K562 (cell line): ENCODE data around the gene TMC1. TPM values are rescaled to one million over a fixed set of nuclear protein-coding genes. Genes with fewer than 3 reads are reported as not detected.
A peak's percentile ranks its signal among the peaks of the same experiment; 100 is the strongest.

Source experiments
- ATAC-seq: fragments of 200-7000 bp; cut with Tn5 transposase; 3 replicates; pipeline ENCODE4 v1.9.1; 2020; ENCODE audit warnings: moderate library complexity
- BruUV-seq: library from RNA; stranded (reverse); fragments of 400-500 nt; replicated peaks from 2 replicates; lab custom pipeline; 2021; lab: Mats Ljungman, UMichigan
- CTCF ChIA-PET: fragments of 300-600 bp; formaldehyde crosslinking; extraction: SDS; loops from one replicate; lab custom pipeline; 2021; ENCODE audit warnings: low intra/inter-chr PET ratio; lab: Yijun Ruan, JAX
- POLR2A ChIA-PET: fragments of 300-600, 350-650 bp; sonication (Branson Sonifier 250); formaldehyde crosslinking; extraction: SDS; loops from one replicate; lab custom pipeline; 2021; ENCODE audit warnings: antibody characterized with exemption, inconsistent platforms; lab: Yijun Ruan, JAX
- DNase-seq, 4 experiments: peaks; one replicate each; pipeline versions ENCODE4 v3.0.0 to v3.0.0-alpha.2; 2011 to 2018; ENCODE audit warnings: low spot score in 3 of 4, mixed read lengths in 3 of 4; ENCODE audit errors: extremely low read depth in 1 of 4
- FAIRE-seq: peaks from 2 replicates; lab custom pipeline; 2011; peaks lifted over from hg19 to GRCh38; lab: Jason Lieb, UNC
- H2AFZ ChIP-seq: 2 replicates; pipeline ENCODE4 v1.6.0; 2011; ENCODE audit warnings: low read depth, low read length, control low read depth, inconsistent platforms
- H3K27ac ChIP-seq: fragments of 200-600 bp; 3 replicates; pipeline ENCODE4 v1.8.0; 2011; ENCODE audit warnings: low read depth, mild to moderate bottlenecking, control low read depth, inconsistent platforms, low read length, moderate library complexity, mixed read lengths; ENCODE audit errors: extremely low read depth
- H3K27me3 ChIP-seq, 2 experiments: fragments of 300-600 bp in 1 of 2; 2 replicates in 1 of 2; 3 replicates in 1 of 2; pipeline versions ENCODE4 v1.6.0 to v1.8.0; 2011; ENCODE audit warnings: inconsistent platforms in 2 of 2, low read length in 2 of 2, mild to moderate bottlenecking in 1 of 2, mixed read lengths in 1 of 2, moderate library complexity in 1 of 2; ENCODE audit not compliant: control insufficient read depth in 2 of 2, insufficient read depth in 2 of 2
- H3K36me3 ChIP-seq: fragments of 300-600 bp; 3 replicates; pipeline ENCODE4 v1.8.0; 2011; ENCODE audit warnings: mild to moderate bottlenecking, low read length, inconsistent platforms; ENCODE audit not compliant: control insufficient read depth, insufficient read depth
- H3K4me1 ChIP-seq, 2 experiments: fragments of 200-600 bp in 1 of 2; replicated peaks in 1 of 2; 2 replicates in 1 of 2; 3 replicates in 1 of 2; pipeline versions ENCODE4 v1.5.1 to v1.8.0; 2011; ENCODE audit warnings: inconsistent platforms in 2 of 2, low read length in 2 of 2, mild to moderate bottlenecking in 1 of 2, mixed read lengths in 1 of 2, moderate library complexity in 1 of 2; ENCODE audit not compliant: control insufficient read depth in 2 of 2, insufficient read depth in 2 of 2
- H3K4me2 ChIP-seq: 2 replicates; pipeline ENCODE4 v1.6.1; 2011; ENCODE audit warnings: low read length, control low read depth, inconsistent platforms, mixed read lengths; ENCODE audit not compliant: insufficient read depth
- H3K4me3 ChIP-seq: fragments of 200-600 bp; sonication (generic), shearing (Covaris generic); 2 replicates; pipeline ENCODE4 v1.5.1; 2016; ENCODE audit warnings: control low read depth, inconsistent platforms
- H3K79me2 ChIP-seq: fragments of 200-600 bp; 3 replicates; pipeline ENCODE4 v1.8.0; 2011; ENCODE audit warnings: low read length, inconsistent platforms; ENCODE audit not compliant: control insufficient read depth, insufficient read depth
- H3K9ac ChIP-seq, 2 experiments: 2 replicates each; pipeline versions ENCODE4 v1.6.0 to v1.6.1; 2011; ENCODE audit warnings: low read depth in 2 of 2, low read length in 2 of 2, control low read depth in 1 of 2, inconsistent platforms in 1 of 2, mild to moderate bottlenecking in 1 of 2, mixed read lengths in 1 of 2; ENCODE audit not compliant: insufficient read depth in 1 of 2
- H3K9me1 ChIP-seq: one replicate; pipeline ENCODE4 v1.6.0; 2011; ENCODE audit warnings: inconsistent platforms, mild to moderate bottlenecking, low read length, moderate library complexity; ENCODE audit not compliant: control insufficient read depth, insufficient read depth
- H3K9me3 ChIP-seq: replicated peaks from 2 replicates; pipeline ENCODE4 v1.5.1; 2011; ENCODE audit warnings: low read depth, low read length, inconsistent platforms; ENCODE audit not compliant: control insufficient read depth, insufficient read depth
- H4K20me1 ChIP-seq: replicated peaks from 2 replicates; pipeline ENCODE4 v1.6.1; 2011; ENCODE audit warnings: low read length, inconsistent platforms, mixed read lengths; ENCODE audit not compliant: control insufficient read depth, insufficient read depth
- CBX5 ChIP-seq: IDR thresholded peaks from 2 replicates; pipeline ENCODE4 v1.6.1; 2014; ENCODE audit warnings: low read depth, borderline replicate concordance
- FOXJ2 ChIP-seq: fragments of 200-800 bp; sonication (Bioruptor generic); IDR thresholded peaks from 2 replicates; pipeline ENCODE4 v1.6.1; 2016; ENCODE audit warnings: missing genetic modification characterization, missing compliant biosample characterization
- NFE2 ChIP-seq: IDR thresholded peaks from 2 replicates; pipeline ENCODE4 v1.6.1; 2014; ENCODE audit warnings: antibody characterized with exemption, low read depth
- PHF8 ChIP-seq: fragments of 200-600 bp; sonication (generic); IDR thresholded peaks from 2 replicates; pipeline ENCODE4 v1.6.1; 2012; ENCODE audit warnings: mixed run types, mild to moderate bottlenecking, inconsistent platforms, low read length, moderate library complexity, borderline replicate concordance
- PRPF4 ChIP-seq: fragments of 200-400 bp; formaldehyde crosslinking; IDR thresholded peaks from one replicate; pipeline ENCODE4 v1.6.1; 2017; ENCODE audit warnings: low read length, low read depth, mild to moderate bottlenecking; ENCODE audit not compliant: insufficient read depth, poor library complexity, severe bottlenecking
- RBM25 ChIP-seq: fragments of 200-400 bp; formaldehyde crosslinking; IDR thresholded peaks from 2 replicates; pipeline ENCODE4 v1.6.1; 2018; ENCODE audit warnings: low read length, low read depth, moderate library complexity; ENCODE audit not compliant: severe bottlenecking
- RFX1 ChIP-seq: fragments of 450-650 bp; IDR thresholded peaks from 2 replicates; pipeline ENCODE4 v1.6.1; 2016; ENCODE audit warnings: mild to moderate bottlenecking, moderate library complexity
- WGBS: fragments of 100-300 bp; shearing (Covaris generic); methylation state at CpG from one replicate; pipeline ENCODE4 v1.1.6; 2016; ENCODE audit warnings: low coverage, mixed read lengths; ENCODE audit not compliant: insufficient coverage; ENCODE audit errors: missing lambda C conversion rate; 5-methylcytosine and 5-hydroxymethylcytosine counted together
- in situ Hi-C: fragments of 300-500 bp; cut with MboI; formaldehyde crosslinking; loops from 4 replicates; pipeline ENCODE4 v1.15.0; 2018; ENCODE audit warnings: inconsistent platforms, mixed read lengths
- intact Hi-C: fragments of 100-400 bp; cut with micrococcal nuclease; formaldehyde crosslinking; loops from 2 replicates; pipeline ENCODE4 v1.14.2; 2022
- polyA plus RNA-seq, 8 experiments: library from polyadenylated mRNA; depleted of rRNA in 4 of 8; stranded (reverse) in 5 of 8; unstranded in 3 of 8; fragments of >200 nt; fragmentation: Nextera tagmentation in 2 of 8; fragmentation: Illumina TruSeq in 1 of 8; extraction: Ambion mirVana in 2 of 8; extraction: Trizol in 1 of 8; gene quantifications; 2 replicates each; pipeline versions ENCODE4 v1.2.1 to v1.2.3, GENCODE V29; 2011 to 2014; ENCODE audit warnings: inconsistent platforms in 1 of 8, missing spikeins in 1 of 8
- total RNA-seq, 7 experiments: library from RNA; depleted of rRNA in 6 of 7; stranded (reverse); fragments of >200 nt in 6 of 7; fragmentation: Illumina TruSeq in 2 of 7; extraction: Trizol in 2 of 7; gene quantifications; 2 replicates each; pipeline versions ENCODE4 v1.2.1 to v1.2.3, GENCODE V29; 2011 to 2021; ENCODE audit warnings: low replicate concordance in 1 of 7

Gene TMC1
- total and polyA plus RNA-seq, 9 of the 15 experiments (the other 6 are each of a cell fraction or from before 2014, with no cell fraction given), result 0.10 to 0.15 TPM; not detected in 7

GRCh38 chr9:72633966-72634365 is 112.6 kb downstream of the TMC1 start (continued):
- no peak for TF ChIP-seq PHF8
- no peak for TF ChIP-seq RBM25
- no peak for TF ChIP-seq CBX5
- TF ChIP-seq PRPF4, result no peak
- peak; percentile 25; the same call in 1 of the 2 replicates for TF ChIP-seq NFE2

GRCh38 chr9:72635197-72635596 is 113.8 kb downstream of the TMC1 start:
- no peak overlapping the region for H3K27ac ChIP-seq
- H3K36me3 ChIP-seq, result no peaks in the 10 kb centered on the region
- H3K27me3 ChIP-seq, result peaks cover 3 to 4% of the 10 kb centered on the region in 2 experiments; a peak in 2 of 5 replicates
- no peaks in the 10 kb centered on the region for H3K9me3 ChIP-seq
- H3K4me3 ChIP-seq, result no peak overlapping the region
- POLR2A ChIA-PET, result interaction anchor here (1.0 kb wide), 1 partner anchor 21 kb away, joined by 3 read pairs; no protein-coding TSS in a partner anchor
- CTCF ChIA-PET, result no interaction called here
- H2AFZ ChIP-seq, result no peak overlapping the region
- H3K4me2 ChIP-seq, result no peak overlapping the region
- BruUV-seq, result no TSS peak
- FAIRE-seq (no peak), DNase-seq (no peak)
- no CpG with 5 or more reads among the region's 1 CpG for WGBS
- no peaks in the 10 kb centered on the region for H4K20me1 ChIP-seq
- H3K9ac ChIP-seq, result no peak overlapping the region
- H3K79me2 ChIP-seq, result no peaks in the 10 kb centered on the region
- H3K9me1 ChIP-seq, result no peaks in the 10 kb centered on the region
- H3K4me1 ChIP-seq, result no peaks in the 10 kb centered on the region
- intact Hi-C loops, result no loop called here
- TF ChIP-seq RFX1, result peak; percentile 47
- TF ChIP-seq FOXJ2 (tag), result no peak
- TF ChIP-seq, all 486 proteins: peak for 1
- in situ Hi-C loops, result no loop called here
- no peak for ATAC-seq
